H1 (cell line): ENCODE results near the gene ABCD4. TPM values are rescaled to one million over a fixed set of nuclear protein-coding genes. Genes with fewer than 3 reads are reported as not detected.
"Not testable (repeated sequence)": the region's sequence is repeated elsewhere in the genome, so short reads cannot be mapped to it uniquely, and the experiment has no call there.

ENCODE experiments used
- CTCF ChIA-PET: fragments of 300-600 bp; sonication (Branson Sonifier 250); formaldehyde crosslinking; loops from one replicate; lab custom pipeline; 2021; ENCODE audit not compliant: partially characterized antibody; lab: Charles Lee
- POLR2A ChIA-PET: fragments of 300-600 bp; sonication (Branson Sonifier 250); formaldehyde crosslinking; loops from one replicate; lab custom pipeline; 2021; ENCODE audit warnings: inconsistent platforms; ENCODE audit not compliant: partially characterized antibody; lab: Charles Lee
- DNase-seq, 2 experiments: peaks; one replicate each; pipeline versions ENCODE4 v3.0.0 to v3.0.0-alpha.2; 2010 to 2022; ENCODE audit warnings: low spot score in 2 of 2, low read depth in 1 of 2, mixed read lengths in 1 of 2
- FAIRE-seq: peaks from 2 replicates; lab custom pipeline; 2011; peaks lifted over from hg19 to GRCh38; lab: Jason Lieb, UNC
- H2AFZ ChIP-seq: 2 replicates; pipeline ENCODE4 v1.8.1; 2012; ENCODE audit warnings: low read length, inconsistent platforms
- H2AK5ac ChIP-seq: 2 replicates; pipeline ENCODE4 v1.6.1; 2013; ENCODE audit warnings: low read depth, low read length
- H2BK120ac ChIP-seq: replicated peaks from 2 replicates; pipeline ENCODE3; 2013; ENCODE audit warnings: low read depth, low read length, inconsistent platforms
- H2BK12ac ChIP-seq: 2 replicates; pipeline ENCODE4 v1.6.1; 2013; ENCODE audit warnings: low read depth, low read length
- H2BK15ac ChIP-seq: 2 replicates; pipeline ENCODE4 v1.6.1; 2013; ENCODE audit warnings: low read length
- H2BK20ac ChIP-seq: 2 replicates; pipeline ENCODE4 v1.6.1; 2013; ENCODE audit warnings: low read length
- H2BK5ac ChIP-seq: 2 replicates; pipeline ENCODE4 v1.6.1; 2013; ENCODE audit warnings: low read depth, low read length
- H3K14ac ChIP-seq: 2 replicates; pipeline ENCODE4 v1.6.1; 2013; ENCODE audit warnings: inconsistent platforms; ENCODE audit not compliant: insufficient read length
- H3K18ac ChIP-seq: 2 replicates; pipeline ENCODE4 v1.6.1; 2013; ENCODE audit warnings: low read length; ENCODE audit errors: extremely low read depth
- H3K23ac ChIP-seq: 2 replicates; pipeline ENCODE4 v1.6.1; 2013; ENCODE audit warnings: inconsistent platforms; ENCODE audit not compliant: insufficient read length
- H3K23me2 ChIP-seq: 2 replicates; pipeline ENCODE4 v1.6.1; 2013; ENCODE audit warnings: low read depth, low read length
- H3K27ac ChIP-seq: 2 replicates; pipeline ENCODE4 v1.6.1; 2011; ENCODE audit warnings: low read depth, low read length, inconsistent platforms
- H3K27me3 ChIP-seq, 4 experiments: replicated peaks in 1 of 4; 1 replicate in 1 of 4; 2 replicates in 3 of 4; pipeline versions ENCODE4 v1.6.1 to v1.8.1; 2011 to 2013; ENCODE audit warnings: low read length in 3 of 4, mild to moderate bottlenecking in 3 of 4, inconsistent platforms in 2 of 4, mixed read lengths in 2 of 4, moderate library complexity in 1 of 4; ENCODE audit not compliant: control insufficient read depth in 3 of 4, insufficient read depth in 3 of 4; ENCODE audit errors: extremely low read depth in 1 of 4
- H3K36me3 ChIP-seq, 4 experiments: 2 replicates each; pipeline versions ENCODE4 v1.6.1 to v1.8.1; 2011 to 2013; ENCODE audit warnings: mild to moderate bottlenecking in 4 of 4, low read length in 3 of 4, moderate library complexity in 2 of 4, control low read depth in 1 of 4, inconsistent platforms in 1 of 4; ENCODE audit not compliant: insufficient read depth in 4 of 4, control insufficient read depth in 2 of 4
- H3K4ac ChIP-seq: replicated peaks from 2 replicates; pipeline ENCODE3; 2013; ENCODE audit warnings: low read length, low read depth, mixed read lengths, inconsistent platforms; ENCODE audit not compliant: insufficient read length
- H3K4me1 ChIP-seq, 4 experiments: replicated peaks in 1 of 4; 1 replicate in 1 of 4; 2 replicates in 3 of 4; pipeline versions ENCODE4 v1.6.1 to v1.8.1; 2011 to 2013; ENCODE audit warnings: low read length in 3 of 4, inconsistent platforms in 2 of 4, mixed read lengths in 1 of 4; ENCODE audit not compliant: insufficient read depth in 4 of 4, control insufficient read depth in 3 of 4
- H3K4me2 ChIP-seq, 2 experiments: 2 replicates each; pipeline versions ENCODE4 v1.6.1 to v1.8.1; 2011 to 2013; ENCODE audit warnings: low read depth in 2 of 2, low read length in 2 of 2, control low read depth in 1 of 2, inconsistent platforms in 1 of 2, mild to moderate bottlenecking in 1 of 2; ENCODE audit not compliant: insufficient read depth in 1 of 2
- H3K4me3 ChIP-seq, 4 experiments: fragments of 200-600, 300-600 bp in 1 of 4; sonication (generic), shearing (Covaris generic), sonication (Bioruptor Twin) in 1 of 4; 2 replicates each; pipeline versions ENCODE4 v1.5.1 to v1.8.1; 2011 to 2016; ENCODE audit warnings: low read length in 4 of 4, low read depth in 3 of 4, control low read depth in 2 of 4, inconsistent platforms in 2 of 4, mild to moderate bottlenecking in 2 of 4, mixed read lengths in 1 of 4, moderate library complexity in 1 of 4; ENCODE audit not compliant: insufficient read depth in 2 of 4; ENCODE audit errors: extremely low read depth in 1 of 4
- H3K56ac ChIP-seq: replicated peaks from 2 replicates; pipeline ENCODE3; 2013; ENCODE audit warnings: low read depth, mild to moderate bottlenecking, mixed read lengths, low read length, inconsistent platforms; ENCODE audit not compliant: insufficient read length
- H3K79me1 ChIP-seq: 2 replicates; pipeline ENCODE4 v1.6.1; 2013; ENCODE audit warnings: low read depth, low read length, control low read depth
- H3K79me2 ChIP-seq, 2 experiments: 2 replicates each; pipeline versions ENCODE4 v1.6.1 to v1.8.1; 2012 to 2013; ENCODE audit warnings: low read length in 2 of 2, mild to moderate bottlenecking in 2 of 2, inconsistent platforms in 1 of 2; ENCODE audit not compliant: insufficient read depth in 2 of 2, control insufficient read depth in 1 of 2
- H3K9ac ChIP-seq, 4 experiments: replicated peaks in 1 of 4; 1 replicate in 1 of 4; 2 replicates in 3 of 4; pipeline versions ENCODE4 v1.6.1 to v1.8.1; 2011 to 2013; ENCODE audit warnings: low read depth in 3 of 4, low read length in 3 of 4, control low read depth in 2 of 4, mild to moderate bottlenecking in 2 of 4, moderate library complexity in 2 of 4, inconsistent platforms in 1 of 4; ENCODE audit errors: extremely low read depth in 1 of 4
- H3K9me3 ChIP-seq, 2 experiments: 2 replicates each; pipeline versions ENCODE4 v1.6.1 to v1.8.1; 2012 to 2013; ENCODE audit warnings: mild to moderate bottlenecking in 2 of 2, moderate library complexity in 2 of 2, control low read depth in 1 of 2, inconsistent platforms in 1 of 2, low read depth in 1 of 2, low read length in 1 of 2, mixed read lengths in 1 of 2; ENCODE audit not compliant: insufficient read depth in 2 of 2
- H4K20me1 ChIP-seq, 2 experiments: replicated peaks in 1 of 2; 2 replicates each; pipeline versions ENCODE3 to v1.8.1; 2011 to 2013; ENCODE audit warnings: inconsistent platforms in 2 of 2, low read length in 2 of 2, mild to moderate bottlenecking in 1 of 2; ENCODE audit not compliant: insufficient read depth in 2 of 2, control insufficient read depth in 1 of 2
- H4K5ac ChIP-seq: 2 replicates; pipeline ENCODE4 v1.6.1; 2013; ENCODE audit warnings: low read length, low read depth, mixed read lengths, inconsistent platforms; ENCODE audit not compliant: insufficient read length
- H4K8ac ChIP-seq: 2 replicates; pipeline ENCODE4 v1.8.0; 2013; ENCODE audit warnings: mild to moderate bottlenecking, moderate library complexity, low read length, inconsistent platforms; ENCODE audit not compliant: insufficient read depth; ENCODE audit errors: extremely low read depth
- H4K91ac ChIP-seq: replicated peaks from 2 replicates; pipeline ENCODE3; 2013; ENCODE audit warnings: low read length, mixed read lengths, inconsistent platforms; ENCODE audit not compliant: insufficient read length
- WGBS, 2 experiments: shearing (Covaris generic) in 1 of 2; methylation state at CpG; one replicate each; pipeline versions ENCODE4 v1.1.6 to v1.1.7; 2013 to 2015; ENCODE audit warnings: low lambda C conversion rate in 2 of 2, mixed read lengths in 2 of 2, inconsistent platforms in 1 of 2, low coverage in 1 of 2, missing lambda C conversion rate in 1 of 2; ENCODE audit not compliant: insufficient replicate concordance in 2 of 2, insufficient coverage in 1 of 2, insufficient read length in 1 of 2; ENCODE audit errors: extremely low coverage in 1 of 2, missing lambda C conversion rate in 1 of 2; 5-methylcytosine and 5-hydroxymethylcytosine counted together
- polyA plus RNA-seq, 7 experiments: library from polyadenylated mRNA; depleted of rRNA in 3 of 7; stranded (reverse) in 5 of 7; unstranded in 2 of 7; fragments of >200 nt in 5 of 7; fragments of 200-250 nt in 2 of 7; gene quantifications; 1 replicate in 5 of 7; 2 replicates in 1 of 7; 4 replicates in 1 of 7; pipeline versions ENCODE4 v1.2.1 to v1.2.3, GENCODE V29; 2011 to 2013; ENCODE audit warnings: missing spikeins in 2 of 7, mixed read lengths in 2 of 7
- total RNA-seq: library from RNA; stranded (reverse); fragmentation: NEBNext Ultra II Directional; extraction: Animal tissue kit (Norgen Biotek cat#: 25700); gene quantifications from 2 replicates; pipeline ENCODE4 v1.2.1, GENCODE V29; 2021

ABCD4 gene
- total and polyA plus RNA-seq, 2 of the 8 experiments (the other 6 are each of a cell fraction or from before 2014, with no cell fraction given): 47.9 to 97.7 TPM

DNA sequence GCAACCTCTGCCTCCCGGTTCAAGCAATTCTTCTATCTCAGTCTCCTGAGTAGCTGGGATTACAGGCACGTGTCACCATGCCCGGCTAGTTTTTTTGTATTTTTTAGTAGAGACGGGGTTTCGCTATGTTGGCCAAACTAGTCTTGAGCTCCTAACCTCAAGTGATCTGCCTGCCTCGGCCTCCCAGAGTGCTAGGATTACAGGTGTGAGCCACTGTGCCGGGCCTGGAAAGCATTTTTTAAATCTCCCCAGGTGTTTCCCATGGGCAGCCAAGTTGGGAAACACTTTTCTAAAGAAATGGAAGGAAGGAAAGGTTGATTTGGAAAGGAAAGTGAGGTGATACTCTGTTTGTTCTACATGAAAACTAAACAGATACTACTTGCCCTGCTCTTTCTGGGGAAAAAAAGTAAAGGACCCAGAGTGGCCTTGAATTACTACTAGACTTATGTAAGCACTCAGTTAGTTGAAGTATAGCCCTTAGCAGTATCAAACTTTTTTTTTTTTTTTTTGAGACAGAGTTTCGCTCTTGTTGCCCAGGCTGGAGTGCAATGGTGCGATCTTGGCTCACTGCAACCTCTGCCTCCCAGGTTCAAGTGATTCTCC, 27.3 kb upstream of the ABCD4 start:
- not testable (repeated sequence) for FAIRE-seq, H3K79me2 ChIP-seq, H3K4me2 ChIP-seq, DNase-seq, H3K27me3 ChIP-seq, H2BK20ac ChIP-seq, H3K14ac ChIP-seq, H3K56ac ChIP-seq, H3K9me3 ChIP-seq, H3K36me3 ChIP-seq, H4K91ac ChIP-seq, H2AK5ac ChIP-seq, H4K8ac ChIP-seq, H2AFZ ChIP-seq, H3K23me2 ChIP-seq, H2BK5ac ChIP-seq, H3K18ac ChIP-seq, H3K27ac ChIP-seq, H4K20me1 ChIP-seq, H3K4ac ChIP-seq, H3K4me3 ChIP-seq, H2BK15ac ChIP-seq, H2BK120ac ChIP-seq, H3K9ac ChIP-seq, H4K5ac ChIP-seq, H2BK12ac ChIP-seq, H3K23ac ChIP-seq, H3K79me1 ChIP-seq
- CTCF ChIA-PET: interaction anchor here (0.6 to 1.5 kb wide), 10 partner anchors 10 to 149 kb away, joined by 3 to 6 read pairs (median 3); partner anchors contain the start of gene VRTN
- POLR2A ChIA-PET: interaction anchor here (1.2 to 10.9 kb wide), 2 partner anchors 19 to 33 kb away, joined by 3 to 282 read pairs; partner anchors contain the start of gene VRTN
- H3K4me1 ChIP-seq: peaks cover 14 to 22% (median 18%) of the 10 kb centered on the region in 4 experiments
- WGBS, 2 experiments: 82% methylated on average over 7 of the region's 9 CpGs; no CpG with 5 or more reads in 1 of the 2 experiments
